HG03520 (cell line): ENCODE measurements around the gene SCYL1.
"Not testable (repeated sequence)": the region's sequence is repeated elsewhere in the genome, so short reads cannot be mapped to it uniquely, and the experiment has no call there.

Experiments used
- ATAC-seq: cut with Tn5 transposase; IDR thresholded peaks from one replicate; pipeline ENCODE4 v1.9.1; 2021; ENCODE audit warnings: mild to moderate bottlenecking, moderate library complexity; ENCODE audit not compliant: unreplicated experiment

Gene SCYL1

GRCh38 chr11:65504674-65505465 is 20.0 kb upstream of the SCYL1 start:
- no peak for ATAC-seq

- ATAC-seq, result no peak
Observed at GRCh38 chr11:65505466-65506289, 19.2 kb upstream of the SCYL1 start.

- ATAC-seq, result no peak
Observed at GRCh38 chr11:65506290-65506771, 18.6 kb upstream of the SCYL1 start.

GRCh38 chr11:65506772-65507505 is 17.9 kb upstream of the SCYL1 start:
- ATAC-seq, result no peak

GRCh38 chr11:65512311-65512710 is 12.6 kb upstream of the SCYL1 start:
- not testable (repeated sequence) for ATAC-seq

- ATAC-seq, result no peak
Observed at GRCh38 chr11:65516135-65516968, 8.5 kb upstream of the SCYL1 start.

GRCh38 chr11:65518941-65519549 is 5.8 kb upstream of the SCYL1 start:
- not testable (repeated sequence) for ATAC-seq

- ATAC-seq, result not testable (repeated sequence)
Observed at GRCh38 chr11:65521777-65522521, 2.9 kb upstream of the SCYL1 start.

- ATAC-seq, result not testable (repeated sequence)
Observed at GRCh38 chr11:65522718-65523630, 1.9 kb upstream of the SCYL1 start.

- ATAC-seq, result not testable (repeated sequence)
Observed at GRCh38 chr11:65523631-65523968, 1.3 kb upstream of the SCYL1 start.

- ATAC-seq, result no peak
Observed at GRCh38 chr11:65524014-65524740, 706 bp upstream of the SCYL1 start.

GRCh38 chr11:65525546-65526480 is 930 bp downstream of the SCYL1 start:
- no peak for ATAC-seq

- no peak for ATAC-seq
Observed at GRCh38 chr11:65526744-65527143, 1.9 kb downstream of the SCYL1 start.

- ATAC-seq, result no peak
Observed at GRCh38 chr11:65528819-65529350, 4.0 kb downstream of the SCYL1 start.

- ATAC-seq, result no peak
Observed at GRCh38 chr11:65529475-65530156, 4.7 kb downstream of the SCYL1 start.

GRCh38 chr11:65530157-65530496 is 5.2 kb downstream of the SCYL1 start:
- no peak for ATAC-seq
